Measurements from ENCODE around the gene STAG1. TPM values are rescaled to one million over a fixed set of nuclear protein-coding genes. Genes with fewer than 3 reads are reported as not detected.

The STAG1 gene
- total and polyA plus RNA-seq, 2 of the 13 experiments (the other 11 are each of a cell fraction or from before 2014, with no cell fraction given): 6.2 to 25.9 TPM

DNA sequence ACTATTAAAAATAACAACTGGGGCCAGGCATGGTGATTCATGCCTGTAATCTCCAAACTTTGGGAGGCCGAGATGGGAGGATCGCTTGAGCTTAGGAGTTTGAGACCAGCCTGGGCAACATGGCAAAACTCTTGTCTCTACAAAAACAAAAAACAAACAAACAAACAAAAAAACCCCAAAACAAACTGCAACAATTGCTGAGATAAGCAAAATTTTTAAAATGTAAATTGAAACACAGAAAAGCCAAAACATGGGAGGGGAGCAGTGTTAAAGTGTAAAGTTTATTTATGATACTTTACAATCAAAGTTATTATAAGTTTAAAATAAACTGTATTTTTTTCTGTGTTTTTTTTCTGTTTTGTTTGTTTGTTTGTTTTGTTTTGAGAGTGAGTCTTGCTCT is 294.4 kb downstream of the STAG1 start:
- H3K27ac ChIP-seq (ENCODE audit: extremely low read length, insufficient read depth, low read length): no peak overlapping the region
- no peaks in the 10 kb centered on the region for H4K20me1 ChIP-seq (ENCODE audit: insufficient read depth, low read length)
- peaks cover 20% of the 10 kb centered on the region for H3K9me3 ChIP-seq (ENCODE audit: low read length)
- H3K79me2 ChIP-seq (ENCODE audit: insufficient read depth, low read length): no peaks in the 10 kb centered on the region
- DNase-seq (ENCODE audit: low spot score) (no peak), FAIRE-seq (no peak), ATAC-seq (no peak)
- H3K4me1 ChIP-seq (ENCODE audit: insufficient read depth, low read length): no peaks in the 10 kb centered on the region
- H3K36me3 ChIP-seq (replicated peaks in 1 of 2; ENCODE audit: control insufficient read depth in 1 of 2, insufficient read depth in 2 of 2, low read length in 2 of 2): 0 out of 5 replicates have a peak, but pooled peaks cover 0 to 8% of the 10 kb centered on the region in 2 experiments
- no peak overlapping the region for H2AFZ ChIP-seq (ENCODE audit: low read length)
- 96% methylated on average over 2 of the region's 2 CpGs for WGBS (ENCODE audit: low lambda C conversion rate)
- POLR2A ChIA-PET: no interaction called here
- in situ Hi-C loops (cut with HindIII; ENCODE audit: extremely low pct_ligation_motif_present, low pct_unique_long_range_greater_than_20kb) (no loop called here), intact Hi-C loops (cut with micrococcal nuclease; ENCODE audit: unreplicated experiment) (no loop called here)
- CTCF ChIA-PET (ENCODE audit: low intra/inter-chr PET ratio, low total read pairs): no interaction called here
- no peak for TF ChIP-seq KDM6A (CRISPR knock-in tag; IDR thresholded peaks at IDR 0.05; ENCODE audit: low read depth)
- peak; percentile 94 for TF ChIP-seq MAFF (IDR thresholded peaks at IDR 0.05; ENCODE audit: low read depth, low read length)
- TF ChIP-seq MAFK (conservative IDR thresholded peaks at IDR 0.05 in 1 of 2, IDR thresholded peaks at IDR 0.05 in 1 of 2; ENCODE audit: low read length in 2 of 2): peak; percentile 92 to 97
- no peak for TF ChIP-seq GPN1 (CRISPR knock-in tag; IDR thresholded peaks at IDR 0.05; ENCODE audit: borderline replicate concordance)
- BruUV-seq (replicated peaks): no TSS peak
- H3K4me3 ChIP-seq (replicated peaks in 1 of 3; ENCODE audit: insufficient read depth in 1 of 3, low read depth in 2 of 3, low read length in 3 of 3): no peak overlapping the region
- H3K9ac ChIP-seq (ENCODE audit: insufficient read depth, low read depth, low read length): no peak overlapping the region
- H3K27me3 ChIP-seq (ENCODE audit: control insufficient read depth in 1 of 2, insufficient read depth in 2 of 2, low read length in 2 of 2): no peaks in the 10 kb centered on the region
- no peak overlapping the region for H3K4me2 ChIP-seq (ENCODE audit: low read depth, low read length)

DNA sequence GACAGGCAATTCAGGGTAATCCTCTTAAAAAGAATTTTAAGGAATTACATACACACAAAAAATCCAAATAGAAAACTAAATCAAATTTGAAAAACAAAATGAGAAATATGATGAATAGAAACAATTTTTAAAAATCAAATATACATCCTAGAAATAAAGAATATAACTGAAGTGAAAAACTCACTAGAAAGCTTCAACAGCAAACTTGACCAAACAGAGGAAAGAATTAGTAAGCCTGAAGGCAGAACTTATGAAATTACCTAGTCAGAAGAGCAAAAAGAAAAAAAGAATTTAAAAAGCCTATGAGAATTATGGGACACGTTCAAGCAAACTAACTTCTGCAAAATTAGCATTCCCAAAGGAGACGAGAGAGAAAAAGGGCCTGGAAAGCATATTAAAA is 296.0 kb downstream of the STAG1 start:
- ATAC-seq: no peak
- in situ Hi-C loops (cut with HindIII; ENCODE audit: extremely low pct_ligation_motif_present, low pct_unique_long_range_greater_than_20kb): no loop called here
- ChIA-PET CTCF (ENCODE audit: low intra/inter-chr PET ratio, low total read pairs) (no interaction called here), POLR2A (no interaction called here)
- Histone ChIP-seq H4K20me1 (ENCODE audit: insufficient read depth, low read length) (no peaks in the 10 kb centered on the region), H3K9me3 (ENCODE audit: low read length) (peaks cover 20% of the 10 kb centered on the region), H2AFZ (ENCODE audit: low read length) (no peak overlapping the region), H3K79me2 (ENCODE audit: insufficient read depth, low read length) (no peaks in the 10 kb centered on the region), H3K4me3 (replicated peaks in 1 of 3; ENCODE audit: insufficient read depth in 1 of 3, low read depth in 2 of 3, low read length in 3 of 3) (no peak overlapping the region), H3K27ac (ENCODE audit: extremely low read length, insufficient read depth, low read length) (no peak overlapping the region), H3K36me3 (replicated peaks in 1 of 2; ENCODE audit: control insufficient read depth in 1 of 2, insufficient read depth in 2 of 2, low read length in 2 of 2) (0 out of 5 replicates have a peak, but pooled peaks cover 0 to 14% of the 10 kb centered on the region in 2 experiments), H3K4me2 (ENCODE audit: low read depth, low read length) (no peak overlapping the region), H3K4me1 (ENCODE audit: insufficient read depth, low read length) (no peaks in the 10 kb centered on the region), H3K9ac (ENCODE audit: insufficient read depth, low read depth, low read length) (no peak overlapping the region), H3K27me3 (ENCODE audit: control insufficient read depth in 1 of 2, insufficient read depth in 2 of 2, low read length in 2 of 2) (no peaks in the 10 kb centered on the region)
- intact Hi-C loops (cut with micrococcal nuclease; ENCODE audit: unreplicated experiment): no loop called here
- no TSS peak for BruUV-seq (replicated peaks)
- no peak for DNase-seq (ENCODE audit: low spot score)
- TF ChIP-seq ZNF160 (CRISPR knock-in tag; IDR thresholded peaks at IDR 0.05): peak; percentile 99
- TF ChIP-seq, protein P1, sequence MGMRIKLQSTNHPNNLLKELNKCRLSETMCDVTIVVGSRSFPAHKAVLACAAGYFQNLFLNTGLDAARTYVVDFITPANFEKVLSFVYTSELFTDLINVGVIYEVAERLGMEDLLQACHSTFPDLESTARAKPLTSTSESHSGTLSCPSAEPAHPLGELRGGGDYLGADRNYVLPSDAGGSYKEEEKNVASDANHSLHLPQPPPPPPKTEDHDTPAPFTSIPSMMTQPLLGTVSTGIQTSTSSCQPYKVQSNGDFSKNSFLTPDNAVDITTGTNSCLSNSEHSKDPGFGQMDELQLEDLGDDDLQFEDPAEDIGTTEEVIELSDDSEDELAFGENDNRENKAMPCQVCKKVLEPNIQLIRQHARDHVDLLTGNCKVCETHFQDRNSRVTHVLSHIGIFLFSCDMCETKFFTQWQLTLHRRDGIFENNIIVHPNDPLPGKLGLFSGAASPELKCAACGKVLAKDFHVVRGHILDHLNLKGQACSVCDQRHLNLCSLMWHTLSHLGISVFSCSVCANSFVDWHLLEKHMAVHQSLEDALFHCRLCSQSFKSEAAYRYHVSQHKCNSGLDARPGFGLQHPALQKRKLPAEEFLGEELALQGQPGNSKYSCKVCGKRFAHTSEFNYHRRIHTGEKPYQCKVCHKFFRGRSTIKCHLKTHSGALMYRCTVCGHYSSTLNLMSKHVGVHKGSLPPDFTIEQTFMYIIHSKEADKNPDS (CRISPR knock-in tag; IDR thresholded peaks at IDR 0.05): no peak
- TF ChIP-seq, protein P2, sequence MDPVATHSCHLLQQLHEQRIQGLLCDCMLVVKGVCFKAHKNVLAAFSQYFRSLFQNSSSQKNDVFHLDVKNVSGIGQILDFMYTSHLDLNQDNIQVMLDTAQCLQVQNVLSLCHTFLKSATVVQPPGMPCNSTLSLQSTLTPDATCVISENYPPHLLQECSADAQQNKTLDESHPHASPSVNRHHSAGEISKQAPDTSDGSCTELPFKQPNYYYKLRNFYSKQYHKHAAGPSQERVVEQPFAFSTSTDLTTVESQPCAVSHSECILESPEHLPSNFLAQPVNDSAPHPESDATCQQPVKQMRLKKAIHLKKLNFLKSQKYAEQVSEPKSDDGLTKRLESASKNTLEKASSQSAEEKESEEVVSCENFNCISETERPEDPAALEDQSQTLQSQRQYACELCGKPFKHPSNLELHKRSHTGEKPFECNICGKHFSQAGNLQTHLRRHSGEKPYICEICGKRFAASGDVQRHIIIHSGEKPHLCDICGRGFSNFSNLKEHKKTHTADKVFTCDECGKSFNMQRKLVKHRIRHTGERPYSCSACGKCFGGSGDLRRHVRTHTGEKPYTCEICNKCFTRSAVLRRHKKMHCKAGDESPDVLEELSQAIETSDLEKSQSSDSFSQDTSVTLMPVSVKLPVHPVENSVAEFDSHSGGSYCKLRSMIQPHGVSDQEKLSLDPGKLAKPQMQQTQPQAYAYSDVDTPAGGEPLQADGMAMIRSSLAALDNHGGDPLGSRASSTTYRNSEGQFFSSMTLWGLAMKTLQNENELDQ (CRISPR knock-in tag; IDR thresholded peaks at IDR 0.05; ENCODE audit: borderline replicate concordance): no peak
- TF ChIP-seq NPAS2 (CRISPR knock-in tag; IDR thresholded peaks at IDR 0.05; ENCODE audit: borderline replicate concordance): no peak
- no peak for TF ChIP-seq ZNF570 (CRISPR knock-in tag; IDR thresholded peaks at IDR 0.05; ENCODE audit: borderline replicate concordance)
- FAIRE-seq: no peak
- WGBS (ENCODE audit: low lambda C conversion rate): 97% methylated on average over 2 of the region's 2 CpGs

Data from HepG2 (cell line).